Spleen (tissue), 11 donors: ENCODE measurements around the gene NAALADL2. TPM values are rescaled to one million over a fixed set of nuclear protein-coding genes. Genes with fewer than 3 reads are reported as not detected.

Source experiments
- DNase-seq: peaks from one replicate; pipeline ENCODE4 v3.0.0-alpha.2; 2020
- H3K27ac ChIP-seq, 8 donors: fragments of 200-600 bp; sonication (generic) in 7 of 8; 1 replicate in 4 of 8; 2 replicates in 4 of 8; pipeline versions ENCODE4 v1.5.0 to v1.8.0; 2016 to 2021; ENCODE audit warnings: inconsistent platforms in 4 of 8, mild to moderate bottlenecking in 4 of 8, moderate library complexity in 1 of 8
- H3K27me3 ChIP-seq, 7 donors: fragments of 200-600 bp; sonication (generic) in 6 of 7; replicated peaks in 1 of 7; 1 replicate in 4 of 7; 2 replicates in 3 of 7; pipeline versions ENCODE4 v1.5.0 to v1.8.0; 2016 to 2021; ENCODE audit warnings: inconsistent platforms in 3 of 7, mild to moderate bottlenecking in 1 of 7
- H3K36me3 ChIP-seq, 6 donors: fragments of 200-600 bp; sonication (generic) in 5 of 6; 1 replicate in 4 of 6; 2 replicates in 2 of 6; pipeline versions ENCODE4 v1.5.0 to v1.8.0; 2016 to 2021; ENCODE audit warnings: inconsistent platforms in 2 of 6
- H3K4me1 ChIP-seq, 6 donors: fragments of 200-600 bp; sonication (generic) in 5 of 6; 1 replicate in 3 of 6; 2 replicates in 3 of 6; pipeline versions ENCODE4 v1.5.0 to v1.8.0; 2016 to 2021; ENCODE audit warnings: inconsistent platforms in 3 of 6
- H3K4me3 ChIP-seq, 8 donors: fragments of 200-600 bp; sonication (generic) in 7 of 8; 1 replicate in 4 of 8; 2 replicates in 4 of 8; pipeline versions ENCODE4 v1.5.0 to v1.8.0; 2016 to 2021; ENCODE audit warnings: inconsistent platforms in 4 of 8, mild to moderate bottlenecking in 4 of 8, moderate library complexity in 2 of 8
- H3K9me3 ChIP-seq, 8 donors: fragments of 200-600 bp; sonication (generic) in 7 of 8; 1 replicate in 4 of 8; 2 replicates in 4 of 8; pipeline versions ENCODE4 v1.5.0 to v1.8.0; 2016 to 2021; ENCODE audit warnings: inconsistent platforms in 4 of 8
- POLR2A ChIP-seq, 3 donors: fragments of 450-650 bp; IDR thresholded peaks; one replicate each; pipeline ENCODE4 v1.5.1; 2017; ENCODE audit warnings: antibody characterized with exemption in 3 of 3, mild to moderate bottlenecking in 1 of 3
- POLR2AphosphoS5 ChIP-seq, 3 donors: sonication (generic); formaldehyde crosslinking; IDR thresholded peaks; one replicate each; pipeline ENCODE4 v1.5.1; 2017; ENCODE audit warnings: antibody characterized with exemption in 3 of 3
- WGBS, 5 donors: extraction: QIAGEN DNeasy Blood & Tissue Kit in 3 of 5; methylation state at CpG; one replicate each; pipeline versions ENCODE4 v1.1.5 to v1.1.7; 2013 to 2018; 5-methylcytosine and 5-hydroxymethylcytosine counted together
- intact Hi-C: fragments of 100-400 bp; cut with DNase I; formaldehyde crosslinking; loops from one replicate; pipeline ENCODE4 v1.15.0; 2023; ENCODE audit warnings: low total_unique reads
- polyA plus RNA-seq, 3 donors: library from polyadenylated mRNA; stranded (reverse); fragments of 200-250 nt; gene quantifications; one replicate each; pipeline ENCODE4 v1.2.1, GENCODE V29; 2013
- total RNA-seq, 7 donors: library from RNA; depleted of rRNA in 3 of 7; stranded (reverse); fragments of >200 nt in 3 of 7; fragmentation: NEBNext Ultra II Directional in 4 of 7; extraction: Animal tissue kit (Norgen Biotek cat#: 25700) in 4 of 7; gene quantifications; one replicate each; pipeline versions ENCODE4 v1.1.0 to v1.2.1, GENCODE V29; 2016 to 2021
- TF ChIP-seq, protein P1 (sequence below), 11 experiments: fragments of 200-600 bp in 7 of 11; fragments of 450-650 bp in 4 of 11; sonication (generic) in 4 of 11; IDR thresholded peaks in 8 of 11; conservative IDR thresholded peaks in 3 of 11; 1 replicate in 7 of 11; 2 replicates in 4 of 11; pipeline versions ENCODE4 v1.4.0 to v1.8.0; 2016 to 2021; ENCODE audit warnings: antibody characterized with exemption in 11 of 11, inconsistent platforms in 4 of 11, mild to moderate bottlenecking in 1 of 11
- donor health status: healthy with polysubstance abuse.
- donor health status: DM: no; HTN: no; CAD: no; lungs with moderate emphysema.
- donor health status: DM: no; HTN: no; CAD: no.
- donor health status: Bipolar disorder and iron deficiency.
- donor health status: healthy.
- donor health status: DM: no; HTN: no; CAD: no.
- donor health status: DM: yes; HTN: yes; CAD: no.

The NAALADL2 gene
- total and polyA plus RNA-seq, 10 donors = 0.09 to 14.4 (median 6.4) TPM

DNA sequence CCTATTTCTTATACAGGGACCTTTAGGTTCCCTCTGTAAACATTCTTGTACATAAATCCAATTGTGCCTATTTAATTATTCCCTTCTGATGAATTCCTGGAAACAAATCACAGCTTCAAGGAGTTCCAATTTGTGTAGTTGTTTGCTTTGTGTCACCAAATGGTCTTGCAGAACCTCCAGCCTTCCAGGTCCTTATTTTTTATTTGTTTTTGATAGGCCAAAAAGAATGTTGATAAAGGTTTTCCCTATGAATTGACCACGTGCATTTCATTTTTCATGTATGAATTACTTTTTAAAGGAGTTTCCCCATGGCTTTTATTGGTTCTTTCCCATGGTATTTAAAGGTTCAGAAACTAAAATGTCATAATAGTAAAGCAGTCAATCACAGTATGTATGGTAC lies 243.0 kb downstream of the NAALADL2 start:
- DNase-seq = no peak
- no peaks in the 10 kb centered on the region for H3K4me1 ChIP-seq
- H3K9me3 ChIP-seq = no peaks in the 10 kb centered on the region
- intact Hi-C loops = no loop called here
- no peak overlapping the region for H3K27ac ChIP-seq
- no peaks in the 10 kb centered on the region for H3K36me3 ChIP-seq
- TF ChIP-seq, protein P1, sequence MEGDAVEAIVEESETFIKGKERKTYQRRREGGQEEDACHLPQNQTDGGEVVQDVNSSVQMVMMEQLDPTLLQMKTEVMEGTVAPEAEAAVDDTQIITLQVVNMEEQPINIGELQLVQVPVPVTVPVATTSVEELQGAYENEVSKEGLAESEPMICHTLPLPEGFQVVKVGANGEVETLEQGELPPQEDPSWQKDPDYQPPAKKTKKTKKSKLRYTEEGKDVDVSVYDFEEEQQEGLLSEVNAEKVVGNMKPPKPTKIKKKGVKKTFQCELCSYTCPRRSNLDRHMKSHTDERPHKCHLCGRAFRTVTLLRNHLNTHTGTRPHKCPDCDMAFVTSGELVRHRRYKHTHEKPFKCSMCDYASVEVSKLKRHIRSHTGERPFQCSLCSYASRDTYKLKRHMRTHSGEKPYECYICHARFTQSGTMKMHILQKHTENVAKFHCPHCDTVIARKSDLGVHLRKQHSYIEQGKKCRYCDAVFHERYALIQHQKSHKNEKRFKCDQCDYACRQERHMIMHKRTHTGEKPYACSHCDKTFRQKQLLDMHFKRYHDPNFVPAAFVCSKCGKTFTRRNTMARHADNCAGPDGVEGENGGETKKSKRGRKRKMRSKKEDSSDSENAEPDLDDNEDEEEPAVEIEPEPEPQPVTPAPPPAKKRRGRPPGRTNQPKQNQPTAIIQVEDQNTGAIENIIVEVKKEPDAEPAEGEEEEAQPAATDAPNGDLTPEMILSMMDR (IDR thresholded peaks at IDR 0.05 in 8 of 11, conservative IDR thresholded peaks at IDR 0.05 in 3 of 11) = no peak
- TF ChIP-seq POLR2AphosphoS5 (IDR thresholded peaks at IDR 0.05) = no peak
- no peak for TF ChIP-seq POLR2A (IDR thresholded peaks at IDR 0.05)
- H3K27me3 ChIP-seq = no peaks in the 10 kb centered on the region
- WGBS, 5 donors = 46 to 58% (median 52%) methylated on average over 1 of the region's 1 CpG
- no peak overlapping the region for H3K4me3 ChIP-seq

DNA sequence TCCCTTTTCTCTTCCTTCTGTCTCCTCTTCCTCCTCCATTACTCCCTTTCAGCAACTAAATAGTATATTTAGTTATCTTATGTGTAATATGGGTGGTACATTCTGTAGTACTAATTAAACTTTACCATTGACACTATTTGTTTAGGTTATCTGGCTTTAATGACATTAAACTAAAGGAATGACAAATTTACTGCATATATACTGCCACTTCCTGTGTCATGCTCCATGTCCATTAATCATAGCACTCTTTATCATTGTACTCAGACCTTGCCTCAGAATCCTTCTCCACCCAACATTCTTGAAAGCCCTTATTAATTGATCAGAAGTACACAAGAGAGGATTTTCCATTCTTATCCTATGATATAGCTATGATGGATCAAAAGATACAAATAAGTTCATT lies 244.2 kb downstream of the NAALADL2 start:
- no peaks in the 10 kb centered on the region for H3K27me3 ChIP-seq
- TF ChIP-seq POLR2AphosphoS5 (IDR thresholded peaks at IDR 0.05) = no peak
- no peak for TF ChIP-seq POLR2A (IDR thresholded peaks at IDR 0.05)
- TF ChIP-seq, protein P1 (IDR thresholded peaks at IDR 0.05 in 8 of 11, conservative IDR thresholded peaks at IDR 0.05 in 3 of 11) = no peak
- DNase-seq = no peak
- H3K36me3 ChIP-seq = no peaks in the 10 kb centered on the region
- H3K27ac ChIP-seq = no peak overlapping the region
- no peaks in the 10 kb centered on the region for H3K9me3 ChIP-seq
- H3K4me3 ChIP-seq = no peak overlapping the region
- no peaks in the 10 kb centered on the region for H3K4me1 ChIP-seq
- intact Hi-C loops = no loop called here

DNA sequence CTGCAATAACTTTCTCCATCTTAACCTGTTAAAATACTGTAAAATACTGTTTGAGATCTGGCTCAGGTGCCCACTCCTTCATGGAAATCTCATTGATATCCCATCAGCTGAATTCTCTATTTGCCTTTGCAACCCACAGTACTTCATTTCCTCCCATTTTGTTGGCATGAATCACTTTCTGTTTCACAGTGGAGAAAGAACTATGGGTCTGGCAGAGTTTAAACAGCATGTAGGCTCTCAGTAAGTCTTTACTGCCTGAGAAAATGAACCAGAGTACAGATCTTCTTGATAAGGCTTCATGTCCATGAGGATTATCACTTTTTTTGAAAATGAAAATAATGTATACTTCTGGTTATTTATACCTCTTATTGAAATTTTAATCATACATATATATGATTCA lies 245.9 kb downstream of the NAALADL2 start:
- Histone ChIP-seq H3K4me3 (no peak overlapping the region), H3K27me3 (no peaks in the 10 kb centered on the region), H3K27ac (no peak overlapping the region), H3K36me3 (no peaks in the 10 kb centered on the region), H3K4me1 (no peaks in the 10 kb centered on the region), H3K9me3 (no peaks in the 10 kb centered on the region)
- TF ChIP-seq POLR2AphosphoS5 (IDR thresholded peaks at IDR 0.05) = no peak
- TF ChIP-seq, protein P1 (IDR thresholded peaks at IDR 0.05 in 8 of 11, conservative IDR thresholded peaks at IDR 0.05 in 3 of 11) = no peak
- no peak for TF ChIP-seq POLR2A (IDR thresholded peaks at IDR 0.05)
- no peak for DNase-seq
- intact Hi-C loops = no loop called here

DNA sequence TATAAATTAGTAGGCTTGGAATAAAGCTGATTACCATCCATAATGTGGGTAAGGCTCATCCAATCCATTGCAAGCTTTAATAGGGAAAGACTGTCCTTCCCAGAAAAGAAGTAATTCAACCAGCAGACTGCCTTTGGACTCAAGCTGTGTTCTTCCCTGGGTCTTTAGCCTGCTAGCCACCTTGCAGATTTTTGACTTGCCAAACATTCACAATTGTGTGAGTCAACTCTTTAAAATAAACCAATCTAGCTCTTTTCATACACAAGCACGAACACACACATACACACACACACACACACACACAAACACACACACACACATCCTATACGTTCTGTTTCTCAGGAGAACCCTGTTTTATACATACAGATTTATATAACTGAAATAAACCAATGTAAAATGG lies 248.1 kb downstream of the NAALADL2 start:
- no peaks in the 10 kb centered on the region for H3K36me3 ChIP-seq
- H3K9me3 ChIP-seq = no peaks in the 10 kb centered on the region
- no peaks in the 10 kb centered on the region for H3K27me3 ChIP-seq
- 67 to 84% (median 69%) methylated on average over 2 of the region's 2 CpGs for WGBS, 5 donors
- H3K4me1 ChIP-seq = no peaks in the 10 kb centered on the region
- TF ChIP-seq POLR2AphosphoS5 (IDR thresholded peaks at IDR 0.05) = no peak
- DNase-seq = no peak
- no peak overlapping the region for H3K27ac ChIP-seq
- H3K4me3 ChIP-seq = no peak overlapping the region
- intact Hi-C loops = no loop called here

DNA sequence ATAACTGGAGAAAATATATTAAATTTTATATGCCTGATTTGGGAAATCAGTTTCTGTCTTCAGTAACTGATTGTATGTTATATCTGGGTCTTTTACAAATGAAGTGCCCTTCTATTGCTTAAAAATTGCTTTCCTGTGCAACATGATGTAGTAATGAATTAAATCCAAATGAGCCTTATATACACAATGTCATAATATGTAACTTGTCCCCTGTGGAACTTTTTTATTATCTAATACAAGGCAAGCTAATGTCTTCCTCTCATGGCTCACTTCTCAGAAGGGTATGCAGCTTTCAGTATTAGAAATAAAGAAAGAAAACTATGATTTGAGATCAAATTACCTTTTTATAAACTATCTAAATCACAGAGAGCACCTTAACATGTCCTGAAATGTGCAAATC lies 248.9 kb downstream of the NAALADL2 start:
- Histone ChIP-seq H3K9me3 (no peaks in the 10 kb centered on the region), H3K27me3 (no peaks in the 10 kb centered on the region), H3K36me3 (no peaks in the 10 kb centered on the region), H3K4me1 (no peaks in the 10 kb centered on the region), H3K4me3 (no peak overlapping the region), H3K27ac (no peak overlapping the region)
- TF ChIP-seq POLR2AphosphoS5 (IDR thresholded peaks at IDR 0.05) (no peak), POLR2A (IDR thresholded peaks at IDR 0.05) (no peak)
- TF ChIP-seq, protein P1 (IDR thresholded peaks at IDR 0.05 in 8 of 11, conservative IDR thresholded peaks at IDR 0.05 in 3 of 11) = no peak
- intact Hi-C loops = no loop called here
- DNase-seq = no peak
